Measurements from ENCODE around the gene IQSEC2. TPM values are rescaled to one million over a fixed set of nuclear protein-coding genes. Genes with fewer than 3 reads are reported as not detected.

Gene IQSEC2
- total RNA-seq, 1 donor from 2014 or later = 4.5 TPM

- no peak for TF ChIP-seq CTCF (conservative IDR thresholded peaks at IDR 0.05; ENCODE audit: low read depth, low read length)
- no peak overlapping the region for H3K4me3 ChIP-seq (ENCODE audit: low read depth, low read length)
- DNase-seq (ENCODE audit: low read depth) = no peak
Measured at GRCh38 chrX:53305219-53305995, 24.0 kb upstream of the IQSEC2 start.

GRCh38 chrX:53303195-53303594 lies 21.8 kb upstream of the IQSEC2 start:
- no peak for TF ChIP-seq CTCF (conservative IDR thresholded peaks at IDR 0.05; ENCODE audit: low read depth, low read length)
- no peak for DNase-seq (ENCODE audit: low read depth)
- H3K4me3 ChIP-seq (ENCODE audit: low read depth, low read length) = no peak overlapping the region

- TF ChIP-seq CTCF (conservative IDR thresholded peaks at IDR 0.05; ENCODE audit: low read depth, low read length) = no peak
- no peak for DNase-seq (ENCODE audit: low read depth)
- H3K4me3 ChIP-seq (ENCODE audit: low read depth, low read length) = no peak overlapping the region
Measured at GRCh38 chrX:53300157-53300556, 18.8 kb upstream of the IQSEC2 start.

GRCh38 chrX:53294024-53294648 lies 12.8 kb upstream of the IQSEC2 start:
- DNase-seq (ENCODE audit: low read depth) = no peak
- peak; percentile 34 for TF ChIP-seq CTCF (conservative IDR thresholded peaks at IDR 0.05; ENCODE audit: low read depth, low read length)
- H3K4me3 ChIP-seq (ENCODE audit: low read depth, low read length) = no peak overlapping the region

DNA sequence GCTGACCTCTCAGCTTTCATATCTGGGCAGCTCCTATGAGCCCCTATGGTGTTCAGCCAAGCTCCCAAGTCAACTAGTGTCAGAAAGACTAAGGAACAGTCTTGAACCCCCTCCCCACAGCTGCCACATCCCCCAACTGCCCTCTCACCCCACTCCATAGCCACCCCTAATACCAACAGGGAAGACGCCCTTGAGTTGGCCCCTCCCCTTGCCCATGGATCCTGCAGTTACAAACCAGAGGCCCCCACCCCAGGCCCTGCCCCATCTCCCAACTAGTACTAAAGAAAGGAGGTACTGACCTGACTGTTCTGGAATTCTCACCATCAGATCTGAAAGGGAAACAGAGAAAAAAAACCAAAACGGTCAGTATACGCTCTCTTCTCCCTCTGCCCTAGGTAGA lies 10.2 kb upstream of the IQSEC2 start:
- TF ChIP-seq CTCF (conservative IDR thresholded peaks at IDR 0.05; ENCODE audit: low read depth, low read length) = no peak
- DNase-seq (ENCODE audit: low read depth) = no peak
- no peak overlapping the region for H3K4me3 ChIP-seq (ENCODE audit: low read depth, low read length)

DNA sequence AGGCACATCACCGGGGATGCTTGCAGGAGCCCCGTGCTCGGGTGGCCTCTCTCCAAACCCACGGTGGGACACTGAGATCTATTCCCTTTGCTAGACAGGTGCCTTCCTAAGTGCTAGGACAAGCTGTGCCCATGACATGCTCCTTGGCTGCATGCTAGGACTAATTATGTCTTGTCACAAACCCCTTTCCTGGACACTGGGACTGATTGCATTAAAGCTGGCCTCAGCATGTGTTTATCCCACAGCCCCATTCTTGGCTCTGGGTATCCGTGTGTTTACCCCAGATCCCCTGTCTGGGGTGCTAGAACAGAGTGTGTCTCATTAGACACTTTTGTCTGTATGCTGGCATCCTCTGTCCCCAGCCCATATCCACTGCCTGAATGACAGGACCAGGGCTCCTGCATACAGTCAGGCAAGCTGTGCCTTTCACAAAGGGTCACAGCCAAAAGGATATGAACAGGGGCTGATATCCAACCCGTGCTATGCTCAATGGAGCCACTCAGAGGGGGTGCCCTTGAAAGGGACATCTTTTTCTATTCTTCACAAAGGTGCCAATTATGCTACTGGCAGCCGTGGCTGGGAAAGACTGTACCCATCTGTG lies 9.2 kb upstream of the IQSEC2 start:
- no peak overlapping the region for H3K4me3 ChIP-seq (ENCODE audit: low read depth, low read length)
- TF ChIP-seq CTCF (conservative IDR thresholded peaks at IDR 0.05; ENCODE audit: low read depth, low read length) = no peak
- no peak for DNase-seq (ENCODE audit: low read depth)
